Stomach (tissue), 9 donors: ENCODE measurements around the gene PCDHGB4. TPM values are rescaled to one million over a fixed set of nuclear protein-coding genes. Genes with fewer than 3 reads are reported as not detected.
A peak's percentile ranks its signal among the peaks of the same experiment; 100 is the strongest.

Experiments
- DNase-seq, 2 donors: peaks; one replicate each; pipeline versions ENCODE4 v3.0.0 to v3.0.0-alpha.2; 2013 to 2019
- H3K27ac ChIP-seq, 5 donors: fragments of 200-600 bp in 4 of 5; sonication (generic) in 4 of 5; one replicate each; pipeline ENCODE4 v1.5.1; 2013 to 2019; ENCODE audit warnings: mild to moderate bottlenecking in 1 of 5, moderate library complexity in 1 of 5
- H3K27me3 ChIP-seq, 3 donors: fragments of 200-600 bp; sonication (generic); one replicate each; pipeline ENCODE4 v1.5.1; 2017 to 2019; ENCODE audit warnings: mixed run types in 1 of 3
- H3K36me3 ChIP-seq, 4 donors: fragments of 200-600 bp; sonication (generic); 1 replicate in 3 of 4; 2 replicates in 1 of 4; pipeline ENCODE4 v1.5.1; 2016 to 2019
- H3K4me1 ChIP-seq, 4 donors: fragments of 200-600 bp; sonication (generic); one replicate each; pipeline ENCODE4 v1.5.1; 2016 to 2019
- H3K4me3 ChIP-seq, 4 donors: fragments of 200-600 bp; sonication (generic) in 3 of 4; one replicate each; pipeline ENCODE4 v1.5.1; 2016 to 2019; ENCODE audit warnings: mild to moderate bottlenecking in 1 of 4
- H3K9me3 ChIP-seq, 4 donors: fragments of 200-600 bp; sonication (generic); one replicate each; pipeline ENCODE4 v1.5.1; 2016 to 2019
- CTCF ChIP-seq, 7 experiments: fragments of 450-650 bp in 4 of 7; fragments of 200-600 bp in 3 of 7; sonication (generic) in 3 of 7; IDR thresholded peaks; one replicate each; pipeline ENCODE4 v1.5.1; 2016 to 2019; ENCODE audit warnings: antibody characterized with exemption in 7 of 7, control low read depth in 2 of 7, mild to moderate bottlenecking in 1 of 7
- EP300 ChIP-seq: sonication (generic); formaldehyde crosslinking; IDR thresholded peaks from one replicate; pipeline ENCODE4 v1.6.1; 2017; ENCODE audit warnings: antibody characterized with exemption
- POLR2A ChIP-seq, 4 donors: fragments of 450-650 bp; IDR thresholded peaks; one replicate each; pipeline ENCODE4 v1.6.1; 2016; ENCODE audit warnings: antibody characterized with exemption in 4 of 4, control low read depth in 2 of 4, mild to moderate bottlenecking in 1 of 4, moderate library complexity in 1 of 4
- POLR2AphosphoS5 ChIP-seq, 3 donors: sonication (generic); formaldehyde crosslinking; IDR thresholded peaks; one replicate each; pipeline ENCODE4 v1.6.1; 2016; ENCODE audit warnings: antibody characterized with exemption in 3 of 3
- WGBS, 5 donors: extraction: QIAGEN DNeasy Blood & Tissue Kit in 3 of 5; methylation state at CpG; one replicate each; pipeline versions ENCODE4 v1.1.5 to v1.1.7; 2013 to 2018; 5-methylcytosine and 5-hydroxymethylcytosine counted together
- intact Hi-C: fragments of 100-400 bp; cut with DNase I; formaldehyde crosslinking; loops from one replicate; pipeline ENCODE4 v1.15.1; 2023; ENCODE audit warnings: low total_unique reads
- polyA plus RNA-seq, 3 donors: library from polyadenylated mRNA; stranded (reverse); fragments of 200-250 nt; gene quantifications; one replicate each; pipeline ENCODE4 v1.2.3, GENCODE V29; 2013
- total RNA-seq, 5 donors: library from RNA; depleted of rRNA; stranded (reverse); fragments of >200 nt; gene quantifications; one replicate each; pipeline versions ENCODE4 v1.1.0 to v1.2.3, GENCODE V29; 2014 to 2016
- donor health status: healthy with polysubstance abuse.
- donor health status: Bipolar disorder and iron deficiency.
- donor health status: healthy.

PCDHGB4 gene
- total and polyA plus RNA-seq, 8 donors, result 0.12 to 12.1 (median 0.45) TPM; not detected in 1

GRCh38 chr5:141356133-141356532, 31.4 kb upstream of the PCDHGB4 start:
- Histone ChIP-seq H3K36me3 (peaks cover 0 to 6% (median 0%) of the 10 kb centered on the region in 4 donors), H3K27me3 (peaks cover under 1 to 63% (median 12%) of the 10 kb centered on the region in 3 donors), H3K4me3 (no peak overlapping the region), H3K27ac (no peak overlapping the region), H3K9me3 (peaks cover 36 to 97% (median 87%) of the 10 kb centered on the region in 4 donors), H3K4me1 (no peaks in the 10 kb centered on the region)
- no peak for DNase-seq
- WGBS, 5 donors, result 67 to 72% (median 69%) methylated on average over 5 of the region's 5 CpGs
- intact Hi-C loops, result no loop called here
- TF ChIP-seq POLR2A (IDR thresholded peaks at IDR 0.05) (no peak), EP300 (no peak)

- H3K27ac ChIP-seq, result no peak overlapping the region
- H3K36me3 ChIP-seq, result peaks cover 0 to 11% (median 0%) of the 10 kb centered on the region in 4 donors
- H3K4me1 ChIP-seq, result no peaks in the 10 kb centered on the region
- intact Hi-C loops, result no loop called here
- H3K27me3 ChIP-seq, result peaks cover 5 to 62% (median 12%) of the 10 kb centered on the region in 3 donors
- no peak for DNase-seq
- no peak for TF ChIP-seq EP300
- no peak for TF ChIP-seq CTCF (IDR thresholded peaks at IDR 0.05)
- TF ChIP-seq POLR2AphosphoS5 (IDR thresholded peaks at IDR 0.05), result no peak
- no peak for TF ChIP-seq POLR2A (IDR thresholded peaks at IDR 0.05)
- 40 to 59% (median 50%) methylated on average over 17 to 19 of the region's 19 CpGs for WGBS, 5 donors
- H3K9me3 ChIP-seq, result peaks cover 41 to 97% (median 88%) of the 10 kb centered on the region in 4 donors
- H3K4me3 ChIP-seq, result no peak overlapping the region
Observed at GRCh38 chr5:141356950-141357349, 30.5 kb upstream of the PCDHGB4 start.

- peaks cover 0 to 11% (median 0%) of the 10 kb centered on the region in 4 donors for H3K36me3 ChIP-seq
- no peak within 1 kb of the TSS for H3K27ac ChIP-seq
- H3K4me1 ChIP-seq, result no peaks in the 10 kb centered on the region
- no peak for TF ChIP-seq CTCF (IDR thresholded peaks at IDR 0.05)
- no peak for TF ChIP-seq POLR2A (IDR thresholded peaks at IDR 0.05)
- TF ChIP-seq EP300, result no peak
- TF ChIP-seq POLR2AphosphoS5 (IDR thresholded peaks at IDR 0.05), result no peak
- peaks cover 62 to 97% (median 97%) of the 10 kb centered on the region in 4 donors for H3K9me3 ChIP-seq
- intact Hi-C loops, result no loop called here
- H3K27me3 ChIP-seq, result peaks cover 5 to 75% (median 27%) of the 10 kb centered on the region in 3 donors
- 16 to 21% (median 20%) methylated on average over 23 to 24 of the region's 24 CpGs for WGBS, 5 donors
- H3K4me3 ChIP-seq, result peak within 1 kb of the TSS; percentile 11 to 31 (median 22)
- DNase-seq, result peak in 1 of 2 donors; percentile 29
Observed at GRCh38 chr5:141359790-141360426, 27.6 kb upstream of the PCDHGB4 start, which contains the start of gene PCDHGB2. PCDHGB2 (plus strand) TSS chr5:141359994; CDS start chr5:141360136, 142 bp downstream.

GRCh38 chr5:141360685-141361084, 26.8 kb upstream of the PCDHGB4 start:
- 33 to 56% (median 39%) methylated on average over 15 of the region's 15 CpGs for WGBS, 5 donors
- peaks cover 0 to 11% (median 0%) of the 10 kb centered on the region in 4 donors for H3K36me3 ChIP-seq
- H3K27me3 ChIP-seq, result peaks cover 5 to 77% (median 34%) of the 10 kb centered on the region in 3 donors
- no peak overlapping the region for H3K27ac ChIP-seq
- H3K4me3 ChIP-seq, result peak overlapping the region in 1 of 4 donors; percentile 11
- DNase-seq, result no peak
- intact Hi-C loops, result no loop called here
- TF ChIP-seq POLR2A (IDR thresholded peaks at IDR 0.05) (no peak), CTCF (IDR thresholded peaks at IDR 0.05) (no peak), POLR2AphosphoS5 (IDR thresholded peaks at IDR 0.05) (no peak), EP300 (no peak)
- peaks cover 62 to 97% (median 97%) of the 10 kb centered on the region in 4 donors for H3K9me3 ChIP-seq
- H3K4me1 ChIP-seq, result no peaks in the 10 kb centered on the region

- peaks cover 0 to 5% (median 0%) of the 10 kb centered on the region in 4 donors for H3K36me3 ChIP-seq
- H3K27me3 ChIP-seq, result peaks cover 5 to 83% (median 40%) of the 10 kb centered on the region in 3 donors
- TF ChIP-seq CTCF (IDR thresholded peaks at IDR 0.05), result no peak
- TF ChIP-seq POLR2AphosphoS5 (IDR thresholded peaks at IDR 0.05), result no peak
- TF ChIP-seq EP300, result no peak
- TF ChIP-seq POLR2A (IDR thresholded peaks at IDR 0.05), result no peak
- no peak overlapping the region for H3K27ac ChIP-seq
- no peak for DNase-seq
- H3K4me1 ChIP-seq, result no peaks in the 10 kb centered on the region
- H3K9me3 ChIP-seq, result peaks cover 60 to 97% (median 97%) of the 10 kb centered on the region in 4 donors
- no peak overlapping the region for H3K4me3 ChIP-seq
- intact Hi-C loops, result no loop called here
Observed at GRCh38 chr5:141362719-141363118, 24.8 kb upstream of the PCDHGB4 start.
